ENCODE measurements around the gene SYT13. TPM values are rescaled to one million over a fixed set of nuclear protein-coding genes. Genes with fewer than 3 reads are reported as not detected.

SYT13 gene
- total and polyA plus RNA-seq, 7 experiments from 2014 or later = not detected

DNA sequence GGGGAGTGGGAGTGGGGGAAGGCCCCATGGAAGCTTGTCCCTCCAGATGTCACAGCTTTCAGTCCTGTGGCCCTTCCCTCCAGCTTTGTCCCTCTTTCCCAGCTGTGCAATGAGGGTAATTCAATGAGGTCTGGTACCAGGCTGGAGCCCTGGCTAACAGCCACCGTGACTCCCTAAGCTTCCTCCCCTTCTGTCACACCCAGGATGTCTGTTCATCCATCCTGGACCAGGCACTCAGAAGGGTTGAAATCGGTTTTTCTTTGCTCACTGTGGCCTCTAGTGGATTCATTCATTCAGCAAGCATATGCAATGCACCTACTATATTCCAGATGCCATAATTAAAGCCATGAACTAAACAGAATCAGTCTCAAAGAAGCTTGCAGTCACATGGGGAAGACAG, 38.7 kb downstream of the SYT13 start:
- Mint-ChIP-seq H3K4me1 (no peaks in the 10 kb centered on the region), H3K36me3 (no peaks in the 10 kb centered on the region), H3K4me3 (no peak overlapping the region), H3K9me3 (peaks cover 0 to 2% (median 0%) of the 10 kb centered on the region in 11 donors), H3K27ac (no peak overlapping the region), H3K27me3 (peaks cover 0 to 17% (median 8%) of the 10 kb centered on the region in 5 donors)
- DNase-seq (no peak), ATAC-seq (no peak)
- intact Hi-C loops (cut with micrococcal nuclease) = no loop called here
- Histone ChIP-seq H3K9me3 (ENCODE audit: control insufficient read depth in 2 of 3, low read length in 3 of 3) (no peaks in the 10 kb centered on the region), H3K27ac (ENCODE audit: low read depth, low read length) (no peak overlapping the region), H3K4me3 (ENCODE audit: low read length) (no peak overlapping the region), H3K4me1 (ENCODE audit: control insufficient read depth in 2 of 2, insufficient read depth in 2 of 2, low read length in 2 of 2) (no peaks in the 10 kb centered on the region), H3K27me3 (ENCODE audit: control insufficient read depth in 2 of 2, insufficient read depth in 2 of 2, low read length in 2 of 2) (no peaks in the 10 kb centered on the region), H3K36me3 (ENCODE audit: control insufficient read depth in 2 of 3, insufficient read depth in 3 of 3, low read length in 3 of 3) (no peaks in the 10 kb centered on the region)
- ChIA-PET POLR2A (no interaction called here), CTCF (no interaction called here)

DNA sequence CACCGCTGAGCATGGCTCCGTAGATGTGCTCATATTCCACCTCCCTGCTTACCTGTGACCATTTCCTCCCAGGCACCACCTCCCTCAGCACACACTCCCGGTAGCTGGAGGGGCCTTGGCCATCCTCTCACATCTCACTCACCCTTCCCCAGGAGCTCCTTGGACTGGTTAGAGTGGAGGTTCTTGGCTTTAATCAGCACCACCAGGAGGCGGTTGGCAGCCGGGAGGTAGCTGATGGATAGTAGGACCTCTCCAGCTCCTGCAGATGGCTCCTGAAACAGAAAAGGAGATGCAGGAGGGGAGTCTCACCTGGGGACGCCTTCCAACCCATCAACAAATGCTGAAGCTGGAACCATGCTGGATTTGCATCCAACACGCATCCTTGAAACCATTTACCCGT, 39.9 kb downstream of the SYT13 start:
- peaks cover 0 to 17% (median 8%) of the 10 kb centered on the region in 5 donors for H3K27me3 Mint-ChIP-seq
- no peak overlapping the region for H3K4me3 Mint-ChIP-seq
- Histone ChIP-seq H3K27ac (ENCODE audit: low read depth, low read length) (no peak overlapping the region), H3K9me3 (ENCODE audit: control insufficient read depth in 2 of 3, low read length in 3 of 3) (no peaks in the 10 kb centered on the region), H3K4me3 (ENCODE audit: low read length) (no peak overlapping the region), H3K36me3 (ENCODE audit: control insufficient read depth in 2 of 3, insufficient read depth in 3 of 3, low read length in 3 of 3) (no peaks in the 10 kb centered on the region), H3K4me1 (ENCODE audit: control insufficient read depth in 2 of 2, insufficient read depth in 2 of 2, low read length in 2 of 2) (no peaks in the 10 kb centered on the region), H3K27me3 (ENCODE audit: control insufficient read depth in 2 of 2, insufficient read depth in 2 of 2, low read length in 2 of 2) (no peaks in the 10 kb centered on the region)
- DNase-seq (no peak), ATAC-seq (no peak)
- H3K27ac Mint-ChIP-seq = no peak overlapping the region
- no peaks in the 10 kb centered on the region for H3K4me1 Mint-ChIP-seq
- CTCF ChIA-PET = no interaction called here
- POLR2A ChIA-PET = no interaction called here
- intact Hi-C loops (cut with micrococcal nuclease) = no loop called here
- H3K36me3 Mint-ChIP-seq = no peaks in the 10 kb centered on the region
- H3K9me3 Mint-ChIP-seq = peaks cover 0 to 2% (median 0%) of the 10 kb centered on the region in 11 donors

DNA sequence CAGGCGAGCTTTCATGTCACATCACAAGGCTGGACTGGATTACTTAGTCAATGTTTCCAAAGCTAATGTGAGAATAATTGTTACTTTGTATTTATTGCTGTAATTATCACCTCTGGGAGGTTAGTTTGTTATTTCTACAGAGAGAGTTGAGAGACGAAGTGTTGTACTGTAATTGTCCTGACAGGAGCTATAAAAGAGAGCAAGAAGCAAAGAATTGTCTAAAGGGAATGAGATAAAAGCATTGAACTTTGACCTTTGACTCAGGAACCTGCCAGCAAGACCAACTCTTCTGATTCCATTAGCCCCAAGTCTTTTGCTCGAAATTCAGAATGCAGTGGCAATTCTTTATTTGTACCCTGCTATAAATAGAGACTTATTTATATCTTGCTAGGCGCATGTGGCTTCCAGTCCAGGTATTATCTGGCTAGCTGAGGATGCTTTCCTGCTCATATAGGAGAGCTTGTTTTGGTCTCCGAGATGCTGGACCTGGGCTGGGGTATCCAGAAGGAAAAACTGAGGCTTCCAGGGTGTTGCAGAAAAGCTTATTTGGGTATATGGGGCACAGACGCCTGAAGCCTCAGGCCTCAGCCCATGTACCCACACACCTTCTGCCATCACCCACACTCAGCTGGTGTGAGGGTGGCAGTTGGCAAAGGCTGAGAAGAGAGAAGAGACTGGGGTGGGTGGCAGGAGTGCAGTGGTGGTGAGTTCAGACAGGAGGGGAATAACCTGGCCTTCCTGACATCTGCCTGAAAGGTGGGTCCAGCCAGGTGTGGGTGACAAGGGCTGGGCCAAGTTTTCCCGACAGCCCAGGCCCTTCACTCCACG, 40.7 kb downstream of the SYT13 start:
- POLR2A ChIA-PET = no interaction called here
- Mint-ChIP-seq H3K27ac (no peak overlapping the region), H3K36me3 (no peaks in the 10 kb centered on the region), H3K27me3 (peaks cover 0 to 13% (median 8%) of the 10 kb centered on the region in 5 donors), H3K9me3 (peaks cover 0 to 3% (median 0%) of the 10 kb centered on the region in 11 donors), H3K4me3 (no peak overlapping the region), H3K4me1 (no peaks in the 10 kb centered on the region)
- DNase-seq (no peak), ATAC-seq (no peak)
- Histone ChIP-seq H3K27ac (ENCODE audit: low read depth, low read length) (no peak overlapping the region), H3K36me3 (ENCODE audit: control insufficient read depth in 2 of 3, insufficient read depth in 3 of 3, low read length in 3 of 3) (no peaks in the 10 kb centered on the region), H3K27me3 (ENCODE audit: control insufficient read depth in 2 of 2, insufficient read depth in 2 of 2, low read length in 2 of 2) (no peaks in the 10 kb centered on the region), H3K9me3 (ENCODE audit: control insufficient read depth in 2 of 3, low read length in 3 of 3) (no peaks in the 10 kb centered on the region), H3K4me1 (ENCODE audit: control insufficient read depth in 2 of 2, insufficient read depth in 2 of 2, low read length in 2 of 2) (no peaks in the 10 kb centered on the region), H3K4me3 (ENCODE audit: low read length) (no peak overlapping the region)
- CTCF ChIA-PET = no interaction called here
- intact Hi-C loops (cut with micrococcal nuclease) = no loop called here

DNA sequence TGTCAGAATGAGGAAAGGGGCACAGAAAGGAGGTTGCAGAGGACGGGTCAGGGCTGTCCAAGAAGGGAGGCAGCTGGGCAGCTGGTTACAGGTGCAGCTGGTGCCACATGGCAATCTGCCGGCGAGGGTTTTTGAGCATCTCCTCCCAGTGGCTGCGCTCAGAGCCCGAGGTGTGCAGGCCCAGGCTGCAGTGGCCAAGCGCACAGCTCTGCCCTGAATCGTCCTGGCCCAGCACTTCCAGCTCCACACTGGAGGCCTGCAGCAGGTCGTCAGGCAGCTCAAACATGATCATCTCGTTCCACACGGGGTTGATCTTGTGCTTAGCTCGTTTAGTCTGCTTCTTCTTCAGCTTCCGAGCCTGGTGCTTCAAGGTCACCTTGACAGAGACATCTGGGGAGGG, 42.2 kb downstream of the SYT13 start:
- H3K9me3 Mint-ChIP-seq = peaks cover 0 to 11% (median 3%) of the 10 kb centered on the region in 11 donors
- no peaks in the 10 kb centered on the region for H3K4me1 Mint-ChIP-seq
- Histone ChIP-seq H3K4me3 (ENCODE audit: low read length) (no peak overlapping the region), H3K4me1 (ENCODE audit: control insufficient read depth in 2 of 2, insufficient read depth in 2 of 2, low read length in 2 of 2) (no peaks in the 10 kb centered on the region), H3K27me3 (ENCODE audit: control insufficient read depth in 2 of 2, insufficient read depth in 2 of 2, low read length in 2 of 2) (no peaks in the 10 kb centered on the region), H3K36me3 (ENCODE audit: control insufficient read depth in 2 of 3, insufficient read depth in 3 of 3, low read length in 3 of 3) (no peaks in the 10 kb centered on the region), H3K27ac (ENCODE audit: low read depth, low read length) (no peak overlapping the region), H3K9me3 (ENCODE audit: control insufficient read depth in 2 of 3, low read length in 3 of 3) (no peaks in the 10 kb centered on the region)
- no peak overlapping the region for H3K4me3 Mint-ChIP-seq
- ChIA-PET CTCF (no interaction called here), POLR2A (no interaction called here)
- H3K27ac Mint-ChIP-seq = no peak overlapping the region
- H3K27me3 Mint-ChIP-seq = peaks cover 3 to 14% (median 7%) of the 10 kb centered on the region in 5 donors
- ATAC-seq = no peak
- H3K36me3 Mint-ChIP-seq = no peaks in the 10 kb centered on the region
- no peak for DNase-seq
- intact Hi-C loops (cut with micrococcal nuclease) = no loop called here

DNA sequence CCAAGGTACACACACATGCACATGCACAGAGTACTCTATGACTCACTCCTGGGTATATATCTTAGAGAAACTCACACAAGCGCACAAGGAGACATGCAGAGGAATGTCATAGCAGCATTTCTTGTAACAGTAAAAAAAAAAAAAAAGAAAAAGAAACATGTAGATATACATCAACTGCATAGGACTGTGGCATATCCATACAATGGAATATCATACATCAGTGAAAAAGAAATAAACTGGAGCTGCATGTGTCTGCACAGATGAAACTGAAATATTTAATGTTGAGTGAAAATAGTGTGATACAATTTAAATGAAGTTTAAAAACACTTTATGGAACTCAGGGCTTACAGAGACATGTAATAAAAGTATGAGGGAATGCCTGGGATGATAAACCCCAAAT, 46.4 kb downstream of the SYT13 start:
- Mint-ChIP-seq H3K9me3 (peaks cover 0 to 18% (median 3%) of the 10 kb centered on the region in 11 donors), H3K4me1 (no peaks in the 10 kb centered on the region), H3K27ac (no peak overlapping the region), H3K36me3 (peaks cover 0 to 3% (median 0%) of the 10 kb centered on the region in 5 donors), H3K27me3 (peaks cover 7 to 31% (median 22%) of the 10 kb centered on the region in 5 donors), H3K4me3 (no peak overlapping the region)
- Histone ChIP-seq H3K27me3 (ENCODE audit: control insufficient read depth in 2 of 2, insufficient read depth in 2 of 2, low read length in 2 of 2) (no peaks in the 10 kb centered on the region), H3K4me3 (ENCODE audit: low read length) (no peak overlapping the region), H3K4me1 (ENCODE audit: control insufficient read depth in 2 of 2, insufficient read depth in 2 of 2, low read length in 2 of 2) (no peaks in the 10 kb centered on the region), H3K27ac (ENCODE audit: low read depth, low read length) (no peak overlapping the region), H3K36me3 (ENCODE audit: control insufficient read depth in 2 of 3, insufficient read depth in 3 of 3, low read length in 3 of 3) (no peaks in the 10 kb centered on the region), H3K9me3 (ENCODE audit: control insufficient read depth in 2 of 3, low read length in 3 of 3) (no peaks in the 10 kb centered on the region)
- ATAC-seq = no peak
- no peak for DNase-seq
- intact Hi-C loops (cut with micrococcal nuclease) = no loop called here
- ChIA-PET POLR2A (interaction anchor here (0.7 kb wide), 1 partner anchor 300 kb away, joined by 3 read pairs; no protein-coding TSS in a partner anchor), CTCF (no interaction called here)

DNA sequence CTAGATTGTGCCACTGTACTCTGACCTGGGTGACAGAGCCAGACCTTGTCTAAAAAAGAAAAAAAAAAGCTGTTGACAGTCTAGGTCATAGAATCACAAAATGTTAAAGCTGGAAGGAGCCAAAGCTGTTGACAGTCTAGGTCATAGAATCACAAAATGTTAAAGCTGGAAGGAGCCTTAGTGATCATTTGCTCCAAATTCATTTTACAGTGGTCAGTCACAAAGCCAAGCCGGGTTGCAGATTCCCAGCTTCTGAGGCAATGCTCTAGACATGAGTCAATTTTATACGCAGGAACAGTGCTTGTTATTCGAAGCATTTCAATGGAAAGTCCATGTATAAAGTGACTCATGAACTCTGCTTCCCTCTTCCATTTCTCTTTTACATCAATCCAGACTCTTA, 47.4 kb downstream of the SYT13 start:
- intact Hi-C loops (cut with micrococcal nuclease) = no loop called here
- peaks cover 7 to 31% (median 22%) of the 10 kb centered on the region in 5 donors for H3K27me3 Mint-ChIP-seq
- H3K27ac ChIP-seq (ENCODE audit: low read depth, low read length) = no peak overlapping the region

More for the DNA sequence above, 47.4 kb downstream of the SYT13 start:
- ChIA-PET CTCF (no interaction called here), POLR2A (no interaction called here)
- Histone ChIP-seq H3K4me3 (ENCODE audit: low read length) (no peak overlapping the region), H3K36me3 (ENCODE audit: control insufficient read depth in 2 of 3, insufficient read depth in 3 of 3, low read length in 3 of 3) (no peaks in the 10 kb centered on the region), H3K4me1 (ENCODE audit: control insufficient read depth in 2 of 2, insufficient read depth in 2 of 2, low read length in 2 of 2) (no peaks in the 10 kb centered on the region), H3K9me3 (ENCODE audit: control insufficient read depth in 2 of 3, low read length in 3 of 3) (no peaks in the 10 kb centered on the region), H3K27me3 (ENCODE audit: control insufficient read depth in 2 of 2, insufficient read depth in 2 of 2, low read length in 2 of 2) (no peaks in the 10 kb centered on the region)
- no peaks in the 10 kb centered on the region for H3K4me1 Mint-ChIP-seq
- DNase-seq (no peak), ATAC-seq (no peak)
- no peak overlapping the region for H3K4me3 Mint-ChIP-seq
- no peak overlapping the region for H3K27ac Mint-ChIP-seq
- peaks cover 0 to 18% (median 3%) of the 10 kb centered on the region in 11 donors for H3K9me3 Mint-ChIP-seq
- peaks cover 0 to 3% (median 0%) of the 10 kb centered on the region in 5 donors for H3K36me3 Mint-ChIP-seq

All from naive thymus-derived CD4-positive, alpha-beta T cell (primary cell).